ENCODE data around the gene CDC42BPG. TPM values are rescaled to one million over a fixed set of nuclear protein-coding genes. Genes with fewer than 3 reads are reported as not detected.

The CDC42BPG gene
- total and polyA plus RNA-seq, 9 donors = 0.35 to 9.5 (median 3.2) TPM

DNA sequence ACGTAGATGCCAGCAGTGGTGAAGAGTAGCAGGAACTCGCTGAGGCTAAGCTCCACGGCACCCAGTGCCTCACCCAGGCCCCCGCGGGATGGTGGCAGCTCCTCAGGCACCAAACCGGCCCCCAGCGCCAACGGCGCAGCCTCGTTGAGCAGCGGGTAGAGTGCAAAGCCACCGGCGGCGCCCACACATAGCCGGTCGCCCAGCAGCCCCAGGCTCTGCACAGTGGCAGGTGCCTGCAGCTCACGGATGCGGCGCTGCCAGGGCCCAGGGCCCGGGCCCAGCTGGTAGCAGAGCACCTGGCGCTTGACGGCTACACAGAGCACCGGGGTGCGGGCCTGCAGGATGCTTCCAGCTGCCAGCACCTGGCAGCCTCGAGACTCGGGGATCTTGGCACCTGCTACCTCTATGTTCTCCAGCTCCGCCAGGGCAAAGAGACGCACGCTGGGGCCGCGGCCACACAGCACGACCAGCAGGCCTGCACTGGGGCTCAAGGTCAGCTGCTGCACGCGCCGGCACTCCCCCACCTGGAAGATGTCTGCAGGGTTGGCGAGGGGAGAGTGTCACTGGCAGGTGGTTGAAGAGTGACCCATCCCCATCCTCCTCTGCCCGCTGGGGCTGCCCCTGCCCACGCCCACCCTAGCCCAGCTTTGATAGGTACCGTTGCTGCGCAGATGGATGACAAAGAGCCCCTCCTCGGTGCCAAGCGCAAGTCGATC lies 14.8 kb downstream of the CDC42BPG start:
- intact Hi-C loops (cut with DNase I) = no loop called here
- 80 to 84% (median 80%) methylated on average over 33 to 43 of the region's 43 CpGs for WGBS, 3 donors

GRCh38 chr11:64827451-64827839 lies 17.0 kb downstream of the CDC42BPG start:
- intact Hi-C loops (cut with DNase I) = no loop called here
- no peaks in the 10 kb centered on the region for H3K9me3 ChIP-seq
- no peak overlapping the region for H3K4me3 ChIP-seq
- WGBS, 3 donors = 85 to 95% (median 91%) methylated on average over 22 of the region's 22 CpGs
- no peak for DNase-seq
- no peaks in the 10 kb centered on the region for H3K4me1 ChIP-seq (ENCODE audit: insufficient read depth)
- no peaks in the 10 kb centered on the region for H3K27me3 ChIP-seq
- TF ChIP-seq EP300 (IDR thresholded peaks at IDR 0.05) = no peak
- TF ChIP-seq CTCF (IDR thresholded peaks at IDR 0.05) = no peak
- TF ChIP-seq POLR2A (IDR thresholded peaks at IDR 0.05) = no peak
- H3K27ac ChIP-seq = no peak overlapping the region
- H3K36me3 ChIP-seq = no peaks in the 10 kb centered on the region

More for the DNA sequence above, 14.8 kb downstream of the CDC42BPG start:
- Histone ChIP-seq H3K27ac (no peak overlapping the region), H3K36me3 (no peaks in the 10 kb centered on the region), H3K4me1 (ENCODE audit: insufficient read depth) (no peaks in the 10 kb centered on the region), H3K9me3 (no peaks in the 10 kb centered on the region), H3K4me3 (no peak overlapping the region), H3K27me3 (no peaks in the 10 kb centered on the region)
- TF ChIP-seq EP300 (IDR thresholded peaks at IDR 0.05) (no peak), POLR2A (IDR thresholded peaks at IDR 0.05) (no peak), CTCF (IDR thresholded peaks at IDR 0.05) (no peak)
- DNase-seq = no peak

- Histone ChIP-seq H3K27me3 (no peaks in the 10 kb centered on the region), H3K4me1 (ENCODE audit: insufficient read depth) (no peaks in the 10 kb centered on the region), H3K27ac (no peak overlapping the region), H3K36me3 (no peaks in the 10 kb centered on the region), H3K9me3 (no peaks in the 10 kb centered on the region), H3K4me3 (no peak overlapping the region)
- no peak for TF ChIP-seq POLR2A (IDR thresholded peaks at IDR 0.05)
- DNase-seq = no peak
- WGBS, 3 donors = 76 to 87% (median 85%) methylated on average over 52 of the region's 52 CpGs
- intact Hi-C loops (cut with DNase I) = no loop called here
These were observed 17.6 kb downstream of the CDC42BPG start for GRCh38 chr11:64826578-64827450.

DNA sequence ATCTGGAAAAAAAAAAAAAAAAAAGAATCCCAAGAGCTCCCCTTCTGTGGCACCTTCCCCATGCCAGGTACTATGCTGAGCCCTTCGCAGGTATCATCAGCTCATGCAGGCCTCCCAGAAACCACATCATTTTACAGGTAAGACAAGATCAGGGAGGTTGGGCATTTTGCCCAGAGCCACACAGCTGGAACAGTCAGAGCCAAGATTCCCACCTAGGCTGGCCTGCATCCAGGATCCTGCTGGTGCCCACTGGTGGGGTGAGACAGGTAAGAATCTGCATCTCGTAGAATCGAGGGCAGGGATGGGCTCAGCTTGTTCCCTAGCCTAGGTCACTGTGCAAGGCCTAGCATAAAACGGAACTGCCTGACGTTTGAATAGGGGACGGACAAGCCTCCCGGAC lies 18.4 kb downstream of the CDC42BPG start:
- no peak overlapping the region for H3K27ac ChIP-seq
- no peaks in the 10 kb centered on the region for H3K4me1 ChIP-seq (ENCODE audit: insufficient read depth)
- H3K4me3 ChIP-seq = no peak overlapping the region
- no peak for TF ChIP-seq POLR2A (IDR thresholded peaks at IDR 0.05)
- no peak for TF ChIP-seq EP300 (IDR thresholded peaks at IDR 0.05)
- TF ChIP-seq CTCF (IDR thresholded peaks at IDR 0.05) = no peak
- DNase-seq = no peak
- intact Hi-C loops (cut with DNase I) = no loop called here
- no peaks in the 10 kb centered on the region for H3K36me3 ChIP-seq
- H3K9me3 ChIP-seq = no peaks in the 10 kb centered on the region
- H3K27me3 ChIP-seq = no peaks in the 10 kb centered on the region
- whole genome bisulfite sequencing, 3 donors = 77 to 92% (median 92%) methylated on average over 7 of the region's 7 CpGs
